GM12878 (cell line): ENCODE results near the gene TSC22D1. TPM values are rescaled to one million over a fixed set of nuclear protein-coding genes. Genes with fewer than 3 reads are reported as not detected.

Source experiments
- ATAC-seq: fragments of 200-7000 bp; cut with Tn5 transposase; 3 replicates; pipeline ENCODE4 v1.9.1; 2020; ENCODE audit warnings: mild to moderate bottlenecking, moderate library complexity
- BruUV-seq: library from RNA; stranded (reverse); fragments of 400-500 nt; replicated peaks from 2 replicates; lab custom pipeline; 2021; lab: Mats Ljungman, UMichigan
- CTCF ChIA-PET: fragments of 300-600 bp; sonication (Branson Sonifier 250); formaldehyde crosslinking; extraction: SDS; loops from one replicate; lab custom pipeline; 2021; ENCODE audit warnings: inconsistent platforms; lab: Yijun Ruan, JAX
- POLR2A ChIA-PET: fragments of 350-600 bp; formaldehyde crosslinking; extraction: SDS; loops from one replicate; lab custom pipeline; 2021; ENCODE audit warnings: inconsistent platforms; lab: Charles Lee
- RAD21 ChIA-PET: fragments of 300-600 bp; sonication (Branson Sonifier 250); formaldehyde crosslinking; loops from one replicate; lab custom pipeline; 2023; ENCODE audit warnings: antibody characterized with exemption; ENCODE audit not compliant: unreplicated experiment; lab: Charles Lee
- SMC1A ChIA-PET: fragments of 300-600 bp; sonication (Branson Sonifier 250); formaldehyde crosslinking; loops from one replicate; lab custom pipeline; 2023; ENCODE audit not compliant: unreplicated experiment, uncharacterized antibody; lab: Charles Lee
- DNase-seq: peaks from one replicate; pipeline ENCODE4 v3.0.0-alpha.2; 2011; ENCODE audit warnings: low read depth, low spot score
- FAIRE-seq: peaks from 3 replicates; lab custom pipeline; 2011; peaks lifted over from hg19 to GRCh38; lab: Jason Lieb, UNC
- H2AFZ ChIP-seq: 2 replicates; pipeline ENCODE4 v1.6.0; 2011; ENCODE audit warnings: low read depth, low read length, control low read depth; ENCODE audit not compliant: control insufficient read depth
- H3K27ac ChIP-seq: 2 replicates; pipeline ENCODE4 v1.5.1; 2011; ENCODE audit warnings: control low read depth; ENCODE audit not compliant: control insufficient read depth, insufficient read depth
- H3K27me3 ChIP-seq, 2 experiments: replicated peaks in 1 of 2; 2 replicates each; pipeline versions ENCODE4 v1.6.0 to v1.6.1; 2011; ENCODE audit warnings: low read length in 1 of 2; ENCODE audit not compliant: control insufficient read depth in 2 of 2, insufficient read depth in 2 of 2
- H3K36me3 ChIP-seq, 2 experiments: 2 replicates each; pipeline ENCODE4 v1.5.1; 2011; ENCODE audit warnings: low read length in 1 of 2; ENCODE audit not compliant: control insufficient read depth in 2 of 2, insufficient read depth in 2 of 2
- H3K4me1 ChIP-seq: 2 replicates; pipeline ENCODE4 v1.6.1; 2011; ENCODE audit warnings: mild to moderate bottlenecking, low read length, moderate library complexity, mixed read lengths; ENCODE audit not compliant: control insufficient read depth, insufficient read depth
- H3K4me2 ChIP-seq: 2 replicates; pipeline ENCODE4 v1.6.0; 2011; ENCODE audit warnings: control low read depth; ENCODE audit not compliant: control insufficient read depth, insufficient read depth
- H3K4me3 ChIP-seq: fragments of 200-600 bp; sonication (generic); 2 replicates; pipeline ENCODE4 v1.5.1; 2016
- H3K79me2 ChIP-seq: 2 replicates; pipeline ENCODE4 v1.6.0; 2011; ENCODE audit warnings: low read length; ENCODE audit not compliant: control insufficient read depth, insufficient read depth
- H3K9ac ChIP-seq: 2 replicates; pipeline ENCODE4 v1.8.0; 2011; ENCODE audit warnings: low read length, control low read depth, mixed read lengths; ENCODE audit not compliant: control insufficient read depth, insufficient read depth
- H3K9me3 ChIP-seq: replicated peaks from 3 replicates; pipeline ENCODE4 v1.5.1; 2011; ENCODE audit warnings: mild to moderate bottlenecking, low read length; ENCODE audit not compliant: control insufficient read depth, insufficient read depth
- H4K20me1 ChIP-seq: 2 replicates; pipeline ENCODE4 v1.6.0; 2011; ENCODE audit not compliant: control insufficient read depth, insufficient read depth
- ATF2 ChIP-seq: IDR thresholded peaks from 2 replicates; pipeline ENCODE4 v1.6.1; 2012; ENCODE audit warnings: low read length, inconsistent platforms
- E4F1 ChIP-seq: fragments of 450-650 bp; IDR thresholded peaks from 2 replicates; pipeline ENCODE4 v1.6.1; 2018; ENCODE audit warnings: borderline replicate concordance, mild to moderate bottlenecking; ENCODE audit not compliant: partially characterized antibody
- FOXK2 ChIP-seq: fragments of 450-650 bp; IDR thresholded peaks from 2 replicates; pipeline ENCODE4 v1.6.1; 2017; ENCODE audit warnings: mild to moderate bottlenecking, moderate library complexity
- KDM1A ChIP-seq: fragments of 200-600 bp; sonication (generic); IDR thresholded peaks from 2 replicates; pipeline ENCODE4 v1.6.1; 2016; ENCODE audit warnings: borderline replicate concordance
- NKRF ChIP-seq: fragments of 450-650 bp; conservative IDR thresholded peaks from 2 replicates; pipeline ENCODE4 v1.6.1; 2017; ENCODE audit warnings: mild to moderate bottlenecking, moderate library complexity
- RAD51 ChIP-seq: fragments of 450-650 bp; IDR thresholded peaks from 2 replicates; pipeline ENCODE4 v1.6.1; 2016; ENCODE audit warnings: moderate library complexity, mild to moderate bottlenecking, inconsistent platforms
- RCOR1 ChIP-seq: conservative IDR thresholded peaks from 2 replicates; pipeline ENCODE4 v1.6.1; 2012; ENCODE audit warnings: low read depth, low read length, improper control_type of control experiment
- RELB ChIP-seq: fragments of 450-650 bp; IDR thresholded peaks from 2 replicates; pipeline ENCODE4 v1.6.1; 2017; ENCODE audit warnings: low read depth, mild to moderate bottlenecking, moderate library complexity
- REST ChIP-seq: IDR thresholded peaks from 2 replicates; pipeline ENCODE4 v1.6.1; 2012; ENCODE audit warnings: mild to moderate bottlenecking, low read depth, low read length
- SIX5 ChIP-seq: IDR thresholded peaks from 2 replicates; pipeline ENCODE4 v1.6.1; 2011; ENCODE audit warnings: mild to moderate bottlenecking, low read depth, low read length, moderate library complexity; ENCODE audit not compliant: severe bottlenecking
- WGBS: methylation state at CpG from one replicate; pipeline ENCODE4 v1.1.6; 2016; ENCODE audit warnings: low lambda C conversion rate; ENCODE audit not compliant: insufficient replicate concordance, insufficient coverage; ENCODE audit errors: missing lambda C conversion rate; 5-methylcytosine and 5-hydroxymethylcytosine counted together
- in situ Hi-C: fragments of 300-500 bp; cut with MboI; formaldehyde crosslinking; loops from 9 replicates; pipeline ENCODE4 v1.14.3; 2018; ENCODE audit warnings: mixed read lengths
- intact Hi-C: fragments of 100-400 bp; cut with micrococcal nuclease; formaldehyde crosslinking; loops from one replicate; pipeline ENCODE4 v1.14.2; 2022; ENCODE audit not compliant: unreplicated experiment
- polyA plus RNA-seq, 11 experiments: library from polyadenylated mRNA; depleted of rRNA in 4 of 11; unstranded in 6 of 11; stranded (reverse) in 5 of 11; fragments of >200 nt; fragmentation: Nextera tagmentation in 4 of 11; fragmentation: Illumina TruSeq in 1 of 11; extraction: Ambion mirVana in 4 of 11; extraction: Trizol in 1 of 11; gene quantifications; 1 replicate in 1 of 11; 2 replicates in 10 of 11; pipeline versions ENCODE4 v1.2.1 to v1.2.3, GENCODE V29; 2011 to 2016; ENCODE audit warnings: inconsistent platforms in 2 of 11, missing spikeins in 2 of 11, low read depth in 1 of 11
- total RNA-seq, 4 experiments: library from RNA; depleted of rRNA in 3 of 4; stranded (reverse); fragments of >200 nt in 3 of 4; fragmentation: Illumina TruSeq in 1 of 4; extraction: Trizol in 1 of 4; gene quantifications; 2 replicates each; pipeline versions ENCODE4 v1.2.1 to v1.2.3, GENCODE V29; 2013 to 2021

TSC22D1 gene
- total and polyA plus RNA-seq, 10 of the 15 experiments (the other 5 are each of a cell fraction or from before 2014, with no cell fraction given) = 0.37 to 15.7 (median 7.5) TPM

- TF ChIP-seq E4F1 = no peak
- no peak for TF ChIP-seq SIX5
- TF ChIP-seq ATF2 = no peak
- no peak for TF ChIP-seq RAD51
- TF ChIP-seq, all 136 proteins: peak for 0
These were observed 187.0 kb downstream of the TSC22D1 start (continued) for GRCh38 chr13:44389060-44389666.

GRCh38 chr13:44388427-44389059 is 187.6 kb downstream of the TSC22D1 start:
- ChIA-PET POLR2A (no interaction called here), SMC1A (no interaction called here), CTCF (no interaction called here), RAD21 (no interaction called here)
- Histone ChIP-seq H2AFZ (no peak overlapping the region), H3K79me2 (no peaks in the 10 kb centered on the region), H3K27ac (no peak overlapping the region), H3K9me3 (no peaks in the 10 kb centered on the region), H3K4me2 (no peak overlapping the region), H3K4me3 (no peak overlapping the region), H3K27me3 (peaks cover 3 to 4% of the 10 kb centered on the region in 2 experiments; a peak in 3 of 4 replicates), H3K36me3 (no peaks in the 10 kb centered on the region), H3K4me1 (no peaks in the 10 kb centered on the region), H3K9ac (no peak overlapping the region), H4K20me1 (no peaks in the 10 kb centered on the region)
- ATAC-seq (no peak), FAIRE-seq (no peak), DNase-seq (no peak)
- no TSS peak for BruUV-seq
- WGBS = 62% methylated on average over 7 of the region's 7 CpGs
- intact Hi-C loops = no loop called here
- in situ Hi-C loops = no loop called here
- TF ChIP-seq RELB = no peak
- no peak for TF ChIP-seq FOXK2
- TF ChIP-seq RCOR1 = no peak
- TF ChIP-seq NKRF = no peak
- TF ChIP-seq KDM1A = no peak
- no peak for TF ChIP-seq REST
